ENCODE data around the gene NR0B2. TPM values are rescaled to one million over a fixed set of nuclear protein-coding genes. Genes with fewer than 3 reads are reported as not detected.

Gene NR0B2
- polyA plus RNA-seq, 1 experiment, result not detected

GRCh38 chr1:26922431-26922729 is 8.6 kb upstream of the NR0B2 start:
- no peaks in the 10 kb centered on the region for H3K27me3 ChIP-seq (ENCODE audit: control insufficient read depth, insufficient read depth, low read length)
- DNase-seq (ENCODE audit: low read depth), result no peak
- H3K4me3 ChIP-seq (ENCODE audit: low read depth, low read length), result peak overlapping the region; percentile 100
- POLR2A ChIA-PET, result no interaction called here
- CTCF ChIA-PET, result no interaction called here
- H3K36me3 ChIP-seq (ENCODE audit: control insufficient read depth, insufficient read depth, low read length), result peaks cover 4% of the 10 kb centered on the region
- no peak for TF ChIP-seq CTCF (IDR thresholded peaks at IDR 0.05; ENCODE audit: insufficient read depth, low read depth, low read length)

DNA sequence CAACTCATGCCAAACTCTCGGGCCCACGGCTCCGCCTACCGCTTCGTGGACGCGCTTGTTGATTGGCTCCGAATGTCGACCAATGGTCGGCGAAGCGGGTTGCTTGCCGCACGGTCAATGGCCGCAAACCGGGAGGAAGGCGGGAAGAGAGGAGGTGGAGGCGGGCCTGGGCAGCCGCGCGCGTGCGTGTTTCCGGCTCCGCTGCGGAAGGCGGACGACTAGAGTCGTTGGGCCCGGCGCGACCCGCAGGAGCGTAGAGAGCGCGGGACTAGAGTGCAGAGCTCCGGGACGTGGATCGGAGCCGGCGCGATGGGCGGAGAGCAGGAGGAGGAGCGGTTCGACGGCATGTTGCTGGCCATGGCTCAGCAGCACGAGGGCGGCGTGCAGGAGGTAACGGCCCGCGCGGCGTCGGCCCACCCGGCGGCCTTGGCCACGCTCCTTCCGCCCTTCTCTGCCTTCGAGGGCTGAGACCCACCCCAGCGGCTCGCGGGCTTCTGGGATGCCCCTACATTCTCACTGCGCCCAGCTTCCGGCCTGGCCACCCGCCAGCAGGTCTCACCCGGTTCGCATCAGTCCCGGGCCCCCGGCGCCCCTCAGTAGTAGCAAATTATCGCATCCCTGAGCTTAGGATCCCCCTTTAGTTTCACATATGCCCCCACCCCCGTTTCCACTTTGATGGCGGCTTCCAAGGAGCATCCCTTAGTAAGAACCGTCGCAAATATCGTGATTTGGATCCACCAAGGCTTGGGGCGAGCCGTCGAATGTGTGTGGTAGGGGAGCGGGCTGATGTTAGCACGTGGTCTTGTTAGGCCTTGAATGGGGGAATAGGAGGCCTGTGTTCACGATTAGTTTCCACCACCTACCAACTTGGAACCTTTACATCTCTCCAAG is 8.0 kb upstream of the NR0B2 start, which contains the start of gene NUDC:
TSS of gene NUDC (plus strand) at position 204 of the 891 bp plus-strand sequence. CDS start at position 310, 106 bp downstream.
- H3K36me3 ChIP-seq (ENCODE audit: control insufficient read depth, insufficient read depth, low read length), result peaks cover 2% of the 10 kb centered on the region; the same call in 1 of the 2 replicates
- DNase-seq (ENCODE audit: low read depth), result peak; percentile 89
- peak within 1 kb of the TSS; percentile 100 for H3K4me3 ChIP-seq (ENCODE audit: low read depth, low read length)
- no peaks in the 10 kb centered on the region for H3K27me3 ChIP-seq (ENCODE audit: control insufficient read depth, insufficient read depth, low read length)
- ChIA-PET POLR2A (interaction anchor here (1.0 kb wide), 1 partner anchor 21 kb away, joined by 3 read pairs; the partner anchor contains the start of gene GPATCH3), CTCF (interaction anchor here (0.6 kb wide), 1 partner anchor 25 kb away, joined by 3 read pairs; no protein-coding TSS in a partner anchor)
- TF ChIP-seq CTCF (IDR thresholded peaks at IDR 0.05; ENCODE audit: insufficient read depth, low read depth, low read length), result no peak

- no peak for DNase-seq (ENCODE audit: low read depth)
- CTCF ChIA-PET, result no interaction called here
- no peak for TF ChIP-seq CTCF (IDR thresholded peaks at IDR 0.05; ENCODE audit: insufficient read depth, low read depth, low read length)
- Histone ChIP-seq H3K27me3 (ENCODE audit: control insufficient read depth, insufficient read depth, low read length) (no peaks in the 10 kb centered on the region), H3K36me3 (ENCODE audit: control insufficient read depth, insufficient read depth, low read length) (peaks cover 2% of the 10 kb centered on the region; the same call in 1 of the 2 replicates), H3K4me3 (ENCODE audit: low read depth, low read length) (peak overlapping the region; percentile 100)
- POLR2A ChIA-PET, result interaction anchor here (1.0 kb wide), 1 partner anchor 21 kb away, joined by 3 read pairs; the partner anchor contains the start of gene GPATCH3
These were observed 7.4 kb upstream of the NR0B2 start for GRCh38 chr1:26921126-26921539.

- no peak for TF ChIP-seq CTCF (IDR thresholded peaks at IDR 0.05; ENCODE audit: insufficient read depth, low read depth, low read length)
- POLR2A ChIA-PET, result no interaction called here
- no peak for DNase-seq (ENCODE audit: low read depth)
- Histone ChIP-seq H3K36me3 (ENCODE audit: control insufficient read depth, insufficient read depth, low read length) (no peaks in the 10 kb centered on the region), H3K4me3 (ENCODE audit: low read depth, low read length) (no peak overlapping the region), H3K27me3 (ENCODE audit: control insufficient read depth, insufficient read depth, low read length) (peaks cover 2% of the 10 kb centered on the region)
- CTCF ChIA-PET, result no interaction called here
These were observed 1.5 kb upstream of the NR0B2 start for GRCh38 chr1:26915204-26915842.

GRCh38 chr1:26913389-26913753 is 404 bp downstream of the NR0B2 start:
- no peak for DNase-seq (ENCODE audit: low read depth)
- CTCF ChIA-PET, result interaction anchor here (0.8 to 1.0 kb wide), 2 partner anchors 26 to 31 kb away, joined by 3 read pairs; no protein-coding TSS in a partner anchor
- no peak for TF ChIP-seq CTCF (IDR thresholded peaks at IDR 0.05; ENCODE audit: insufficient read depth, low read depth, low read length)
- H3K27me3 ChIP-seq (ENCODE audit: control insufficient read depth, insufficient read depth, low read length), result peaks cover 2% of the 10 kb centered on the region
- no peak overlapping the region for H3K4me3 ChIP-seq (ENCODE audit: low read depth, low read length)
- H3K36me3 ChIP-seq (ENCODE audit: control insufficient read depth, insufficient read depth, low read length), result no peaks in the 10 kb centered on the region
- POLR2A ChIA-PET, result no interaction called here

Data from BJ (cell line).